Measurements from ENCODE around the gene MOV10L1.

DNA sequence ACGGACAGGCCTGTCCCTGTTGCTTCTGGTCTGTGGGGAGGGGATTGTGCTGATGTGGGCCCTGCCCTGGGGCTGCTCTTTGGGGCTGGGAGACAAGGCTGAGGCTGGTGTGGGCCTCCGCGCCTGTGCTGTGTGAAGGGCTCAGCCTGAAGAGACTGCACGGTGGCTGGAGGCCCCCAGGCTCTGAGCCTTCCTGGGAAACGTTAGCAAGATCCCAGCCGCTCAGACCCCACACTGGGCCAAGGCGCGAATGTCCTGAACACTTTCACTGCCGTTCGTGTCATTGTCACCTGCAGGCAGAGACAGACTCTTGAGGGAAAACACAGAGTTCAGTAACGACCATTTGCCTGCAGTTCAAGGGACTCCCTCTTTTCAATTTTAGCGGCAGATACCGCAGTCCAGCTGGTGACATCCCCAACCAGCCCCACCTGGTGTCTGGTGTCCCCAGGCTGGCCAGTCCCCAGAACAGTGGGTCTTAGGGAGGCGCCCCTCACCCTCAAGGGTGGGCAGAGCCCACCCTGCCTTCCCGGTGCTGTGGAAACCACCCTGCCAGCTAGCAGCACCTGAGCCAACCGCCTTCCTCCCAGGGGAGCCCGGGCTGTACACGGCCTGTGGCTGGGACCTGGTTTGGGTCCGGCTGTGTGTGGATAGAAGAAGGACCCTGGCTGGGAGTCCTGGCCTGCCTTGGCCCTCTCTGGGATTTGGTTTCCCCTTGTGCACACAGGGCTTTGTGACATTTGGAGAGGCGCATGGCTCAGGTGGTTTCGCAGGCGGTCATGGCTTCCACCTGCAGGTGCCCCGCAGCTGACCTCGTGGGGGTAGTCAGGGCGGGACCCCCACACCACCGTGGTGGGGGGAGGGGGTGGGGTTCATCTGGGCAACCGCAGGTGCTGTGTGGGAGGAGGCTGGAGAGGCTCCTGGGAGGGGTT is 86.4 kb downstream of the MOV10L1 start:
- TF ChIP-seq, protein P1, sequence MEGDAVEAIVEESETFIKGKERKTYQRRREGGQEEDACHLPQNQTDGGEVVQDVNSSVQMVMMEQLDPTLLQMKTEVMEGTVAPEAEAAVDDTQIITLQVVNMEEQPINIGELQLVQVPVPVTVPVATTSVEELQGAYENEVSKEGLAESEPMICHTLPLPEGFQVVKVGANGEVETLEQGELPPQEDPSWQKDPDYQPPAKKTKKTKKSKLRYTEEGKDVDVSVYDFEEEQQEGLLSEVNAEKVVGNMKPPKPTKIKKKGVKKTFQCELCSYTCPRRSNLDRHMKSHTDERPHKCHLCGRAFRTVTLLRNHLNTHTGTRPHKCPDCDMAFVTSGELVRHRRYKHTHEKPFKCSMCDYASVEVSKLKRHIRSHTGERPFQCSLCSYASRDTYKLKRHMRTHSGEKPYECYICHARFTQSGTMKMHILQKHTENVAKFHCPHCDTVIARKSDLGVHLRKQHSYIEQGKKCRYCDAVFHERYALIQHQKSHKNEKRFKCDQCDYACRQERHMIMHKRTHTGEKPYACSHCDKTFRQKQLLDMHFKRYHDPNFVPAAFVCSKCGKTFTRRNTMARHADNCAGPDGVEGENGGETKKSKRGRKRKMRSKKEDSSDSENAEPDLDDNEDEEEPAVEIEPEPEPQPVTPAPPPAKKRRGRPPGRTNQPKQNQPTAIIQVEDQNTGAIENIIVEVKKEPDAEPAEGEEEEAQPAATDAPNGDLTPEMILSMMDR (conservative IDR thresholded peaks at IDR 0.05 in 1 of 2, IDR thresholded peaks at IDR 0.05 in 1 of 2; ENCODE audit: low read depth in 1 of 2, low read length in 2 of 2) = no peak
- no peak for TF ChIP-seq EZH2 (IDR thresholded peaks at IDR 0.05; ENCODE audit: low read length, missing control alignments)

Data from fibroblast of lung (primary cell).